HG02884 (cell line): ENCODE measurements around the gene ENTHD1.
"Not testable (repeated sequence)": the region's sequence is repeated elsewhere in the genome, so short reads cannot be mapped to it uniquely, and the experiment has no call there.

Experiments used
- ATAC-seq: cut with Tn5 transposase; IDR thresholded peaks from one replicate; pipeline ENCODE4 v1.9.1; 2021; ENCODE audit warnings: mild to moderate bottlenecking, moderate library complexity; ENCODE audit not compliant: unreplicated experiment

ENTHD1 gene

DNA sequence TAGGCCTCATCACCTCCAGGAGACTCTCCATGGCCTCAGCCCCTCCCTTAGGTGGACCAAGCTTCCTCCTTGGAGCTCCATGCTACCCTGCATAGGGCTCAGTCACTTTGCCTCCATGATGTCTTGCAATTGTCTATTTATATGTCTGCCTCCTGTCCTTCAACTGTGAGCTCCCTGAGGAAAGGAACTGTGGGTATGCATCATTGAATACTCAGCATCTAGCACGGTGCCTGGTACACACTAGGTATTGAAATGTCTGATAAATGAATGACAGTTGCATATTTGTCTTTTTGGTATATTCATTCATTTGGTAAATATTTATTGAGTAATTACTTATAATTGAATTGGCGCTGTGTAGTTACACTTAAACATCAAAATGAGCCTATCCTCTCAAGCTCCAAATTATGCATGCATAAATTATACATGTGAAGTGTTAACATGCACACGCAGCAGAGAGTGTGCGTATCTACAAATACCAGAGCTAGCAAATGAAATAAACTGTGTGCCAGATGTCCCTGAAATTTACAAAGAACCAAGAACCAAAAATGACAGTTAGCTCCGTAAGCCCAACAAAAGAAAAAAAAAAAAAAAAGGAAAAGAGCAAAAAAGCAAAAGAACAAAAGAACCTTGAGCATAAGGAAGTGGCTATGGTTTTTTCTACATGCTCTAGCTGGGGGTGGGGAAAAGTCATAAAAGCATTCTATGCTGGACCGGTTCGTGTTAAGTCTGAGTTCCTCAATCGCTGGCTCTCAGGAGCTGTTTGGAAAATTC lies 32.5 kb upstream of the ENTHD1 start:
- ATAC-seq, result no peak

DNA sequence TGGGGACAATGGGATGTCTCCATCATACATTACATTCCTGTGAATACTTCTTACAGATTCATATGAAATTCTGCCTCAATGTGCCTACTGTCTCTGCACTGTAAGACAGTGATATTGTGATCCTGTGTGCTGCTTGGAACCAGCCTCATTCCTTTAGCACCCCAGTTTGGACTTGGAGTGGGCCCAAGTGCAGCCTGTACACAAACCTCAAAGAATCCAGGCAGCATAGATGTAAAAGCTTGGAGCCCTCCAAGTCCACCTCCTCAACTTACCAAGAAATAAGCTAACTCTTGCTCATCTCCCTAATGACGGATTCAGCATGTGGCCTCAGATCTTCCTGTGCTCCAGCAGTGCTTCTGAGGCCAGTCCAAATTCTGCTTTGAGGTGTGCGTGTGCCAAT lies 31.7 kb upstream of the ENTHD1 start:
- ATAC-seq, result no peak

DNA sequence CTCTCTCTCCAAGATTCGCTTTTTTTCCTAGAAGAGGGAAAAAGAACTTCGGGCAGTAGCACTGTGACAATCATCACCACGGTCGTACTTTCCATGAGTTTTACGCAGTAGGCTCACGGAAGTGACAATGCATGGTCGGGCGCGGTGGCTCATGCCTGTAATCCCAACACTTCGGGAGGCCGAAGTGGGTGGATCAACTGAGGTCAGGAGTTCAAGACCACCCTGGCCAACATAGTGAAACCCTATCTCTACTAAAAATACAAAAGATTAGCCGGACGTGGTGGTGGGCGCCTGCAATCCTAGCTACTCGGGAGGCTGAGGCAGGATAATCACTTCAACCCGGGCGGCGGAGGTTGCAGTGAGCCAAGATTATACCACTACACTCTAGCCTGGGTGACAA lies 30.7 kb upstream of the ENTHD1 start:
- ATAC-seq, result no peak

DNA sequence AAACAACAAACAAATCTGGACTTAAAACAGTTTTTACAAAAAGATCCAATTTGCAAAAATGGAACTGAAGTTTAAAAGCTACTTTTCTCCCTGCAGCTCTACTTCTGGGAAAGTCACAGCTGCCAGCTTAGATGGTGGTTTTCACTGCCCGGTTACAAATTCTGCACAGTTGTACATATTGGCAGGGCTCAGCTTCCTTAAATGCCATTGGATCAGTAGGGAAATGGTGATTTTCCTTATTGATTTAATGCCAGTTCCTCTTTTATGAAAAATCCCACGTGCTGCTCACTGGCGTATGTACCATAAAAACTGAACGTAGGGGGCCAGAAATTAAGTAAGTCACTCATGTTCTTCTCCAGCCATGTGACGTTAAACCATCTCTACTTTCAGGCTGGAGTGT lies 30.1 kb upstream of the ENTHD1 start:
- ATAC-seq, result no peak

- no peak for ATAC-seq
These were observed 26.7 kb upstream of the ENTHD1 start for GRCh38 chr22:39920134-39920743.

DNA sequence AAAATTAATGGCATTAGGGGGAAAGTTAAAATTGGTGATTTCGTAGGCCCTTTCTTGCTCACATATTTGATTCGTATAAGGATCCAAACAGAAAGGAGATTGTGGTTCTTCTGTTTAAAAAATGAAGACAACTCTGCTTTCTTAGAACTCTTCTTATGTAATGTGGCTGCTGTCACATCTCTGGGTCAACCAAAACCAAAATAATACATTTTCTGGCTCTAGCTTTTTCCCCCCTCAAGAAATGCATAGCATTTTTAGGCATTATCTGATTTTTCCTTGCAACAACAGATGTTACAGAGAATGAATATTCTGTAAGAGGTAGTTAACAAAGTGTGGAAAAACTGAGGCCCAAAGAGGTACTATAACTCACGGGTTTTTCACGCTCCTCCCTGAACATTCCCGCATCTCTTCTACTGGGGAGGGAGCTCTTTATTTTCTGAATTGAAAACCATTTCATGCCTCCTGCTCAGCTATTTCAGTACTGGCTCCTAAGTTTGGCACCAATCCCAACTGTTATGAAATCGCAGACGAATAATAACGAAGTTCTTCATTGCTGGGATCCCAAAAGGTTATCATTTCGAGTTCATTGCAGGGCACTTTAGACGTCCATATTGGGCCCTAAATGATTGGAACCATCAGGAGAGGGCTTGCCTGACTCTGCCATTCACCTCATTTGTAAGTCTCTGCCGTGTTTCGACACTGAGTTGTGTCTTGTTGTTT lies 24.4 kb upstream of the ENTHD1 start:
- no peak for ATAC-seq

GRCh38 chr22:39917197-39917643 lies 23.7 kb upstream of the ENTHD1 start:
- ATAC-seq, result no peak

- no peak for ATAC-seq
These were observed 22.9 kb upstream of the ENTHD1 start for GRCh38 chr22:39916496-39916895.

- ATAC-seq, result no peak
These were observed 21.8 kb upstream of the ENTHD1 start for GRCh38 chr22:39915295-39915726.

- ATAC-seq, result no peak
These were observed 21.0 kb upstream of the ENTHD1 start for GRCh38 chr22:39914584-39914983.

DNA sequence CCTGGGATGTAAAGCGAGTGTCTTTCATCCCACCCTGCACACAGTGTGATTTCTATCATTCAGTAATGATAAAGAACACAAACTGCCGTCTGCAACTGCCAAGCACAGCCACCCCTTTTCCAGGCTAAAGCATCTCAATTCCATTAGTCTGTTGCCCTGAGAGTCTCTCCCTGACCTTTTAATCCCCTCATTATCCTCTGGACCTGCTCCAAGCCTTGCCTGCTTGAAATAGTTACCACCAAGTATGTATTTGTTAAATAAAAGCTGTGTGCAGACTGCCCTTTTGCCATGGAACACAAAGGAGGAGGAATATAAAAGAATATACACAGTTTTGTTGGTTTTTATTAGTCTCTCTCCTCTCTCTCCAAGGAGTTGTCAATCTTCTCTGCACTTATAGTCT lies 20.3 kb upstream of the ENTHD1 start:
- no peak for ATAC-seq

DNA sequence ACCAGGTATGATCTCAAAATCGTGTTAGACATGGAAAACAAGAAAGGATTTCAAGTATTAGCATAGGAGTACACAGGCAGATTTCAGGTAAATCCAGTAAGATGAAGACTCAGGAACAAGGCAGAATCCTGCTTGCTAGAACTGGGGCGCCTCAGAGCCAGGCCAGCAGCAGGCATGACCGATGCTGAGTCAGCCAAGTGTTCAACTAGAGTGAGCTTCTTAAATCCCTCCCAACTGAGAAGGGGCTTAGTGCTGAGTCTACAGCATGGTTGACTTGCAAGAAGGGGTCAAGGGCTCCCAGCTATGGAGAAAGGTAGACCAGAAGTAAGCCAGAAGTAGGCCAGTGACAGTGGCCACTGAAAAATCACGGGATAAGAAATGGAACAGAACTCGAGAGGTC lies 19.8 kb upstream of the ENTHD1 start:
- ATAC-seq, result no peak

DNA sequence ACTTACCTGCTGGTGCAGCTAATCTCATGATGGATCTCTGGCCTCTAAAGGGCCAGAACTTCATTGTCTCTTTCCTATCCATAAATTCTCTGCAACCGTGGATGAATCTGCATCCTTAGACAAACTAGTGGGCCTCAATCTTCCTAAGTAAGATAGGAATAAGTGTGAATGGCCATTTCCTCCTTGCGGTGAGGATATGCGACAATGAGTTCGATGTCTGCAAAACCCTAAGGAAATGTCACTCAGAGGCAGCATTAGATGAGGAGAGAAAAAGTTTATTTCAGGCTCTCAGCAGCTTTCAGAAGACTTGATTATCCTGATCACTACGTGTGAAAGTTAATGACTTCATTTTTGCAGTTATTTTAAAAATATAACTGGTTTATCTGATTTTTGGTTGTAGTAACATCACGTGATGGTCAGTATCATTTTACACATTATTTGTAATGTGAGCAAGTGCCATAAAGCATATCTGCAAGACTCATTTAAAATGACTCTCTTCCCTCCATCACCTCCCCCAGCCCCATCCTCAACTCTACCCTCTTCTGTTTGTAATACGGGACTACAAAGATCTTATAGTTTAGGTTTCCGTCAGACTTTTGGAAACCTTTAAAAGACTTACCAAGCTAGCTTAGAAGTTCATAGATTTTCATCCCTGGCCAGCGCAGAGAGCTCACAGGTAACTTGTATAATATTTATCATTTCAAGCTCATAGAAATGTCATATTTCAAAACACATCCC lies 17.5 kb upstream of the ENTHD1 start:
- ATAC-seq, result no peak

DNA sequence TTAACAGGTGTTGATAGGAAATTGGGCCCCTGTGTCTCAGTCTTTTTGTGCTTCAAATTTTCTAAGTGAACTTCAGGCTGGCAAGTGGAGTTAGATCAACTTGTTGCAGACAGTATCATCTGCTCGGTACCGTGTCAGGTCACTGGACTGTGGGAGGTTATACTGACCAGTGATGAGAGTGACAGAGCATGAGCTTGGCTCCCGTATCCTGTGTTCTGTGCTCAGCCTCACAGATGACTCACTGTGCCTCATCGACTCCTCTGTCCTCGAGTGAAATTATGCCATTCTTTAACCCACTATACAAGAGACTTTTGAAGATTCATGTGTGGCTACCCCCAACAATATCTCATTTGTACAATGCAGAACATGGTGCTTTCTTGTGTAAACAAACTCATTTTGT lies 15.2 kb upstream of the ENTHD1 start:
- no peak for ATAC-seq

DNA sequence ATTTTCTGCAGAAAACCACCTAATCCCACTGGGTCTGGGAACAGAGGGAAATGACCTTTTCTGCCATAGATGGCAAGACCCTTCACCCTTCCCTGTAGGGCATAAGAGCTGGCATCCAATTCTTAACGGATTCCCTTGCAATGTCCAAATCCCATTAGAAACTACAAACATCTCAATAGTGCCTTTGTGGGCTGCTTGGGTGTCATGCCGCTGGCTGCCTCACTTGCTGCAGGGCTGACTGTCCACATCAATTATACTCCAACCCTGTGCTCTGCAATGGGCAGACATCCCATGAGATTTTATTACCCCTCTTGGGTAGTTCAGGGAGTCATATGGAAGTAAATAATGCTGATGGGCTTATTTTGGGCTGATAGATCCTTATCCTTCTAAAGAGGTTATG lies 14.6 kb upstream of the ENTHD1 start:
- ATAC-seq, result no peak

DNA sequence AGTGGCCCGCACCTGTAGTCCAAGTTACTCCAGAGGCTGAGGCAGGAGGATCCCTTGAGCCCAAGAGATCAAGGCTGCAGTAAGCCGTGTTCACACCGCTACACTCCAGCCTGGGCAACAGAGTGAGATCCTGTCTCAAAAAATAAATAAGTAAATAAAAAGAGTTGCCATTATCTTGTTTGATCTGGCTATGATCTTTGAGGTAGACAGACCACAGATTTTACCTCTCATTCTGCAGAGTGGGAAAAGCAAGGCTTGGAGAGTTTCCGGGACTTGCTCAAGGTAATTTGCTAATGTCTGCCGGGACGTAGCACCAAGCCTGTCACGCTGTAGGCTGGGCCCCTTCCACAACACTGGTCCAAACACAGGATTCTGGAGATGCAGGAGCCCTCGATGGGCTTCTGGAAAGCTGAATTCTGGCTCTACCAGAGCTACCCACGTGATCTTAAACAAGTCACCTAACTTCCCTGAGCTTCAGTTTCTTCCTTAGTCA lies 14.1 kb upstream of the ENTHD1 start:
- no peak for ATAC-seq

GRCh38 chr22:39907047-39907446 lies 13.5 kb upstream of the ENTHD1 start:
- no peak for ATAC-seq

- no peak for ATAC-seq
These were observed 12.6 kb upstream of the ENTHD1 start for GRCh38 chr22:39906207-39906606.

DNA sequence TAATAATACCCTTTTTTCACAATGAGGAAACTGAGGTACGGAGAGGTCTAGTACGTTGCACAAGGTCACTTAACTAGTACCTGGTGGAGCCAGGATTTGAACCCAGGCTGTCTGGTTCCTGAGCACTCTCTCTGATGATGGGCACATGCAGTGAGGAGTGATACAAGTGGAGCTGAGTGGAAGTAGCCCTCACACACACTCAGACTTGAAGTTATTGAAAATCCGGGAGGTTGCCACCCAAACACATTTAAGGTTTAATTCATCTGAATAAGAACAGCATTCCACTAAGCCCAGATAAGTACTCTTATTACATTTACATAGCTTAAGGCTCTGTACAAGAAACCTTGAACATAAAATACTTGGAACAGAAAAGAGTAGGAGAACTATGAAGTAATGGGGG lies 12.1 kb upstream of the ENTHD1 start:
- no peak for ATAC-seq

DNA sequence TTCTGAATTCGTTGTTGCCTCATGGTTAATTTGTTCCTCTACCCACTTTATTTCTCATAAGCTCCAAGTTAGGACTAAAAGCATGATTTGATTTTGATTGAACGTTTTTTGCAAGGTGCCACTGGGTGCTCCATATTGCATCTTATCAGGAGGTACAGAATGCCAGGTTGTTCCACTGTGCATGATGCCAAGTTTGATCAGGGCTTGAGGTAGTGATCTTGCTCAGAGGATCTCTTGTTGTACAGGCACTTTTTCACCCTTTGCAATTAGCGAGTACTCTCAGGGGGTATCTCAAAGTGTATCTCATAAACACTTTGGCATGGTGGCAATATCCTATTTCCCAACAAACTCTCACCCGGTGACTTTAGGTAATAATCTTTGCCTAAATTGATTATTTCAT lies 11.3 kb upstream of the ENTHD1 start:
- ATAC-seq, result no peak

- not testable (repeated sequence) for ATAC-seq
These were observed 10.5 kb upstream of the ENTHD1 start for GRCh38 chr22:39904024-39904423.
